Thyroid gland (tissue), 4 donors: ENCODE results near the gene GRM8.

Experiments
- POLR2A ChIP-seq, 2 donors: fragments of 450-650 bp; IDR thresholded peaks; one replicate each; pipeline ENCODE4 v1.6.1; 2017; ENCODE audit warnings: antibody characterized with exemption in 2 of 2, mild to moderate bottlenecking in 2 of 2, moderate library complexity in 1 of 2
- TF ChIP-seq, protein P1 (sequence below), 6 experiments: fragments of 200-600 bp in 3 of 6; fragments of 450-650 bp in 3 of 6; sonication (generic) in 3 of 6; IDR thresholded peaks; one replicate each; pipeline ENCODE4 v1.5.1; 2016 to 2019; ENCODE audit warnings: antibody characterized with exemption in 6 of 6, mild to moderate bottlenecking in 2 of 6, inconsistent platforms in 1 of 6, moderate library complexity in 1 of 6

DNA sequence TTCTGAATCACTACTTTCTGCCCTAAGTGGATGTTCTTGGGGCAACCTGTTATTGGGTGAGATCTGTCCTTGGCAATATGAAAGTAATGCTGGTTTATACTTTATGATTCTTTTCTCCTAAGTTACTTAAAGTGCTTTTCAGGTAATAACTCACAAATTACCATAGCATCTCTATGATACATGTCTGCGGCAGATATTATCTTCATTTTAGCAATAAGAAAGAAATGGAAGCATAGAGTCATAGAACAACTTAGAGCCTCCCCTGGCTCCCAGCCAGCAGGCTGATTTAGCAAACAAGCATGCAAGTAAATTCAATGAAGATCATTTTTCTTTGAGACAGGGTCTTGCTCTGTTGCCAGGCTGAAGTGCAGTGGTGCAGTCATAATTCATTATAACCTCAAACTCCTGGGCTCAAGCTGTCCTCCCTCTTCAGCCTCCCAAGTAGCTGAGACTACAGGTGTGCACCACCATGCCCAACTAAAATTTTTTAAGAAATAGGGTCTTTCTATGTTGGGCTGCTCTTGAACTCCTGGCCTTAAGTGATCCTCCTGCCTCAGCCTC is 38.1 kb upstream of the GRM8 start:
- TF ChIP-seq, protein P1, sequence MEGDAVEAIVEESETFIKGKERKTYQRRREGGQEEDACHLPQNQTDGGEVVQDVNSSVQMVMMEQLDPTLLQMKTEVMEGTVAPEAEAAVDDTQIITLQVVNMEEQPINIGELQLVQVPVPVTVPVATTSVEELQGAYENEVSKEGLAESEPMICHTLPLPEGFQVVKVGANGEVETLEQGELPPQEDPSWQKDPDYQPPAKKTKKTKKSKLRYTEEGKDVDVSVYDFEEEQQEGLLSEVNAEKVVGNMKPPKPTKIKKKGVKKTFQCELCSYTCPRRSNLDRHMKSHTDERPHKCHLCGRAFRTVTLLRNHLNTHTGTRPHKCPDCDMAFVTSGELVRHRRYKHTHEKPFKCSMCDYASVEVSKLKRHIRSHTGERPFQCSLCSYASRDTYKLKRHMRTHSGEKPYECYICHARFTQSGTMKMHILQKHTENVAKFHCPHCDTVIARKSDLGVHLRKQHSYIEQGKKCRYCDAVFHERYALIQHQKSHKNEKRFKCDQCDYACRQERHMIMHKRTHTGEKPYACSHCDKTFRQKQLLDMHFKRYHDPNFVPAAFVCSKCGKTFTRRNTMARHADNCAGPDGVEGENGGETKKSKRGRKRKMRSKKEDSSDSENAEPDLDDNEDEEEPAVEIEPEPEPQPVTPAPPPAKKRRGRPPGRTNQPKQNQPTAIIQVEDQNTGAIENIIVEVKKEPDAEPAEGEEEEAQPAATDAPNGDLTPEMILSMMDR (IDR thresholded peaks at IDR 0.05) = no peak
- TF ChIP-seq POLR2A (IDR thresholded peaks at IDR 0.05) = no peak
